Cardiac muscle cell (in vitro differentiated cells and primary cell): ENCODE data around the gene CHN2. TPM values are rescaled to one million over a fixed set of nuclear protein-coding genes. Genes with fewer than 3 reads are reported as not detected.

ENCODE experiments used
- DNase-seq, 2 donors: peaks; one replicate each; pipeline versions ENCODE4 v3.0.0 to v3.0.0-alpha.2; 2010 to 2017; ENCODE audit warnings: low read depth in 1 of 2, low spot score in 1 of 2
- H3K27ac ChIP-seq: fragments of 200-600 bp; sonication (generic); 2 replicates; pipeline ENCODE4 v1.5.1; 2016
- H3K27me3 ChIP-seq: fragments of 200-600 bp; sonication (generic); 2 replicates; pipeline ENCODE4 v1.6.0; 2016; ENCODE audit warnings: control low read depth
- H3K36me3 ChIP-seq: fragments of 200-600 bp; sonication (generic); 2 replicates; pipeline ENCODE4 v1.5.1; 2016; ENCODE audit warnings: control low read depth
- H3K4me1 ChIP-seq: fragments of 200-600 bp; sonication (generic); 2 replicates; pipeline ENCODE4 v1.8.1; 2017; ENCODE audit warnings: low read depth, mild to moderate bottlenecking, mixed run types
- H3K4me3 ChIP-seq: fragments of 200-600 bp; sonication (generic); 2 replicates; pipeline ENCODE4 v1.5.1; 2016; ENCODE audit warnings: mild to moderate bottlenecking
- H3K9me3 ChIP-seq: fragments of 200-600 bp; sonication (generic); 2 replicates; pipeline ENCODE4 v1.5.1; 2017; ENCODE audit warnings: low read depth, mild to moderate bottlenecking, control low read depth
- CTCF ChIP-seq: IDR thresholded peaks from 2 replicates; pipeline ENCODE4 v1.5.1; 2012; ENCODE audit warnings: low read depth, mild to moderate bottlenecking, low read length
- polyA plus RNA-seq: library from polyadenylated mRNA; unstranded; fragments of >200 nt; fragmentation: Nextera tagmentation; extraction: Ambion mirVana; gene quantifications from 2 replicates; pipeline ENCODE4 v1.2.1, GENCODE V29; 2016
- total RNA-seq: library from RNA; depleted of rRNA; stranded (reverse); fragments of >200 nt; gene quantifications from 2 replicates; pipeline ENCODE4 v1.2.3, GENCODE V29; 2016

The CHN2 gene
- total and polyA plus RNA-seq, 2 experiments from 2014 or later: 16.0 to 30.5 TPM

- DNase-seq: no peak
- no peaks in the 10 kb centered on the region for H3K9me3 ChIP-seq
- no peak overlapping the region for H3K4me3 ChIP-seq
- no peaks in the 10 kb centered on the region for H3K4me1 ChIP-seq
- H3K27me3 ChIP-seq: no peaks in the 10 kb centered on the region
- H3K36me3 ChIP-seq: no peaks in the 10 kb centered on the region
- H3K27ac ChIP-seq: no peak overlapping the region
- no peak for TF ChIP-seq CTCF
Measured at GRCh38 chr7:29375641-29376562, 181.3 kb downstream of the CHN2 start.

- no peak overlapping the region for H3K4me3 ChIP-seq
- no peak overlapping the region for H3K27ac ChIP-seq
- no peak for TF ChIP-seq CTCF
- no peaks in the 10 kb centered on the region for H3K27me3 ChIP-seq
- H3K36me3 ChIP-seq: no peaks in the 10 kb centered on the region
- no peaks in the 10 kb centered on the region for H3K9me3 ChIP-seq
- no peak for DNase-seq
- no peaks in the 10 kb centered on the region for H3K4me1 ChIP-seq
Measured at GRCh38 chr7:29377718-29378117, 183.1 kb downstream of the CHN2 start.

GRCh38 chr7:29379551-29379950, 185.0 kb downstream of the CHN2 start:
- Histone ChIP-seq H3K9me3 (no peaks in the 10 kb centered on the region), H3K4me1 (no peaks in the 10 kb centered on the region), H3K4me3 (no peak overlapping the region), H3K27me3 (no peaks in the 10 kb centered on the region), H3K27ac (no peak overlapping the region), H3K36me3 (no peaks in the 10 kb centered on the region)
- DNase-seq: no peak
- no peak for TF ChIP-seq CTCF

GRCh38 chr7:29381206-29382094, 186.9 kb downstream of the CHN2 start:
- Histone ChIP-seq H3K27me3 (no peaks in the 10 kb centered on the region), H3K4me1 (no peaks in the 10 kb centered on the region), H3K4me3 (no peak overlapping the region), H3K36me3 (no peaks in the 10 kb centered on the region), H3K27ac (no peak overlapping the region), H3K9me3 (no peaks in the 10 kb centered on the region)
- no peak for DNase-seq
- TF ChIP-seq CTCF: no peak

GRCh38 chr7:29384277-29384676, 189.7 kb downstream of the CHN2 start:
- no peak for TF ChIP-seq CTCF
- H3K36me3 ChIP-seq: no peaks in the 10 kb centered on the region
- H3K9me3 ChIP-seq: no peaks in the 10 kb centered on the region
- no peak for DNase-seq
- H3K4me1 ChIP-seq: no peaks in the 10 kb centered on the region
- H3K27me3 ChIP-seq: no peaks in the 10 kb centered on the region
- H3K4me3 ChIP-seq: no peak overlapping the region
- H3K27ac ChIP-seq: no peak overlapping the region
